ENCODE results near the gene ANKLE2. TPM values are rescaled to one million over a fixed set of nuclear protein-coding genes. Genes with fewer than 3 reads are reported as not detected.
A peak's percentile ranks its signal among the peaks of the same experiment; 100 is the strongest.

ANKLE2 gene
- polyA plus RNA-seq, 6 donors from 2014 or later = 17.4 to 41.3 (median 27.8) TPM

DNA sequence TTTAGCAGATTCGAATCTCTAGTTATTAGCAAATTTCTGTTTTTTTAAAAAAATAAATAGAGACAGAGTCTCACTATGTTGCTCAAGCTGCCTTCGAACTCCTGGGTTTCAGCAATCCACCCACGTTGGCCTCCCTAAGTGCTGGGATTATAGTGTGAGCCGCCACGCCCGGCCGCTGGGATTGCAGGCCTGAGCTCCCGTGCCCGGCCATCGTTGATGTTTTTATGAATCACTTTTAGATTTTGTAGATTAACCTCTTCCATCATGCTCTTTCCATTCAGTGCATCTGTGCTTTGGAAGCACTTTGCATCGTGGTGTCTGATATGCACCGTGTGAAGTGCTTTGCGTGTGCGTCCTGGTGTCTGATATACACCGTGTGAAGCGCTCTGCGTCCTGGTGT, 30.1 kb downstream of the ANKLE2 start:
- Mint-ChIP-seq H3K9me3 (peaks cover 0 to 1% (median 0%) of the 10 kb centered on the region in 7 donors), H3K4me1 (peaks cover 5 to 7% (median 5%) of the 10 kb centered on the region in 3 donors), H3K27me3 (no peaks in the 10 kb centered on the region), H3K36me3 (peaks cover 34 to 38% of the 10 kb centered on the region in 2 donors), H3K4me3 (no peak overlapping the region), H3K27ac (peak overlapping the region in 1 of 6 donors; percentile 41)
- DNase-seq (no peak), ATAC-seq (ENCODE audit: low read depth in 2 of 2) (no peak)

DNA sequence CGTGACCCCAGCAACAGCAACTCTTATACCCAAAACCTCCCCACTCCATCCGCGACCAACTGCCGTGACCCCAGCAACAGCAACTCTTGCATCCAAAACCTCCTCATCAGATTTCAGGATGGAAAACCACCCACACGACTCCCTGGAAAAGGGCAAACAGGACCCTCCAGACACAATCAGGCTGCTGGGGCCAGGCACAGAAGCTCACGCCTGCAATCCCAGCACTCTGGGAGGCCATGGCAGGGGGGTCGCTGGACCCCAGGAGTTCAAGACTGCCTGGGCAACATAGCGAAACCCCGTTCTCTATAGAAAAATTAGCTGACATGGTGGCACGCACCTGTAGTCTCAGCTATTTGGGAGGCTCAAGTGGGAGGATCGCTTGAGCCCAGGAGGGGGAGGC, 31.3 kb downstream of the ANKLE2 start:
- Mint-ChIP-seq H3K4me1 (peaks cover 5 to 7% (median 5%) of the 10 kb centered on the region in 3 donors), H3K4me3 (no peak overlapping the region), H3K27ac (peak overlapping the region in 3 of 6 donors; percentile 20 to 87 (median 76)), H3K27me3 (no peaks in the 10 kb centered on the region), H3K36me3 (peaks cover 38 to 50% of the 10 kb centered on the region in 2 donors), H3K9me3 (peaks cover 0 to 1% (median 0%) of the 10 kb centered on the region in 7 donors)
- ATAC-seq (ENCODE audit: low read depth in 2 of 2) = no peak
- DNase-seq = no peak

DNA sequence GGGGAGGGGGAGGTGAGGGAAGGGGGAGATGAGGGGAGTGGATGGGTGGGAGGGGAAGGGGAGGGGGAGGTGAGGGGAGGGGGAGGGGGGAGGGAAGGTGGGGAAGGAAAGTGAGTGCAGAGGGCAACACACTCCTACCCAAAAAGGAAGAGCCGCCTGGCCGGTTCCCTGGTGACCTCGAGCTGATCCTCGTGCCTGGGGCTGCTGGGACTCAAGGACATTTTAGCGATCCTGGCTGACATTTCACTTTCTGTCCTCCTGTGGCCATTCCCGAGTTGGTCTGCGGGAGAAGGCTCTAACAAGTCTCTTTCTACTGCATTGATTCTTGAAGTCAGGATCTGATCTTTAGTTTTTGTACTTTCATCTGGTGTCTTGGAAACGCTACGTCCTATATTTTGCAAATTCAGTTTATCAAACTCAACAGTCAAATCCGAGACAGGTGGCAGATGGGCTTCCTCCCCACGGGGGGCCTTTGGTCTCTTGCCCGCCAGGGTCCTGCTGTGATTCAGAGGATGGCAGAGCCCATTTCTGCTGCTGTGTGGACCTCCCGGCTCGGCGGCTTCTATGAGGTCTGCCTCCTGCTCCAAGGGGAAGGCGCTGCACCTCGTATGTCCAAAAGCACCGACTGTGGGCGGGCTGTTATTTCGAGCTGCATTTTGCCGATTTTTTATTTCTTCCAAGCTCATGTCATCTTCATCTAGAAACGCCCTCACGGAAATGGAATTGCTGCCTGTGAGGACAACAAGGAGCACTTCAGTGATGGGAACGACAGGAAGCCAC, 31.9 kb downstream of the ANKLE2 start:
- peaks cover 0 to 1% (median 0%) of the 10 kb centered on the region in 7 donors for H3K9me3 Mint-ChIP-seq
- peaks cover 5 to 7% (median 5%) of the 10 kb centered on the region in 3 donors for H3K4me1 Mint-ChIP-seq
- H3K27me3 Mint-ChIP-seq = no peaks in the 10 kb centered on the region
- DNase-seq (no peak), ATAC-seq (ENCODE audit: low read depth in 2 of 2) (no peak)
- H3K36me3 Mint-ChIP-seq = peaks cover 38 to 52% of the 10 kb centered on the region in 2 donors
- H3K27ac Mint-ChIP-seq = peak overlapping the region in 2 of 6 donors; percentile 38 to 76
- no peak overlapping the region for H3K4me3 Mint-ChIP-seq

DNA sequence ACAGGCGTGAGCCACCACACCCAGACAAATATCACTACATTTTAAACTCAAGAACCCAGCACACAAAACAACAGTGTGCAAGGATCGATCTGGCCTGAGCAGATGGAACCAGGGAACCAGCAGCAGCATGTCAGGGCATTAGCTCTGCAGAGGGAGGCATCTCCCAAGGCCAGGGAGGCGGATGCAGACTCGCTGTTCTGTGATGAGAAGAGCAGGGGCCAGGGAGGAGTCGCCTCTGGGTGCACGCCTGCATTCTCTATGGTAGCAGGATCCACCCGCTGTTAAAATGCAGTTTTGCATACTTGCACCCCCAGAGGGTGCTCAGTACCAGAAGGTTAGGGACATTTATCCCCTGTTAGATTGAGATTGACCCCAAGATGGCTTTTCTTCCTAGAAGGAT, 33.1 kb downstream of the ANKLE2 start:
- Mint-ChIP-seq H3K4me1 (peaks cover 5 to 7% (median 5%) of the 10 kb centered on the region in 3 donors), H3K4me3 (peak overlapping the region in 1 of 8 donors; percentile 15), H3K9me3 (peaks cover 0 to 1% (median 0%) of the 10 kb centered on the region in 7 donors), H3K36me3 (peaks cover 33 to 43% of the 10 kb centered on the region in 2 donors), H3K27ac (peak overlapping the region in 4 of 6 donors; percentile 44 to 74 (median 60)), H3K27me3 (no peaks in the 10 kb centered on the region)
- ATAC-seq (ENCODE audit: low read depth in 2 of 2) = no peak
- no peak for DNase-seq

DNA sequence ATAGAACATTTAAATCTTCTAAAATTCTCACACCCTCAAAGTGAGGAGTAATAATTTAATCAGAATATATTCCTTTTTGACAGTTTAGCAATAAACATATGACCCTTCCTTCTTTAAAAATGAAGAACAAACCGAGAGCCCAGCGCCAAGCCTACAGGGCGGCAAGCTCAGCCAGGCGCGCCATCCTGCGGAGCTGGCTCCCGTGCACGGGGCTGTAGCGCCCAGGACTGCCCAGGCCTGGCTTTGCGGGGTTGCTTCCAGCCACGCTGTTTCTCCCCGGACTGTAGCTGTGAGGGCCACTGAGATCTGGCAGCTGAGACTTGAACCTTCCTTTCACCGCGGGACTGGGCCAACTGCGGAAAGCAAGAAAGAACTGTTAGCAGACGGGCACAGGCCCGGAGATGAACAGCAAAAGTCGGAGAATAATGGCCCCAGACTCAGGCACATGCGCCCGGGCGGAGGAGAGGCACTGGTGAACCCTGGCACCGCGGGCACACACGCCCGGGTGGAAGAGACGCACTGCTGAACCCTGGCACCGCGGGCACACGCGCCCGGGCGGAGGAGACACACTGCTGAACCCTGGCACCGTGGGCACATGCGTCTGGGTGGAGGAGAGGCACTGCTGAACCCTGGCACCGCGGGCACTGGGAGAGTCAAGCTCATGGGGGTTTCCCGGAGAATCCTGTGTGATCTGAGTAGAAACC, 34.4 kb downstream of the ANKLE2 start:
- peaks cover 5 to 7% (median 5%) of the 10 kb centered on the region in 3 donors for H3K4me1 Mint-ChIP-seq
- no peaks in the 10 kb centered on the region for H3K27me3 Mint-ChIP-seq
- DNase-seq = no peak
- H3K27ac Mint-ChIP-seq = peak overlapping the region in 1 of 6 donors; percentile 75
- H3K4me3 Mint-ChIP-seq = no peak overlapping the region
- H3K36me3 Mint-ChIP-seq = peaks cover 20 to 31% of the 10 kb centered on the region in 2 donors
- ATAC-seq (ENCODE audit: low read depth in 2 of 2) = no peak
- H3K9me3 Mint-ChIP-seq = peaks cover 0 to under 1% (median 0%) of the 10 kb centered on the region in 7 donors

DNA sequence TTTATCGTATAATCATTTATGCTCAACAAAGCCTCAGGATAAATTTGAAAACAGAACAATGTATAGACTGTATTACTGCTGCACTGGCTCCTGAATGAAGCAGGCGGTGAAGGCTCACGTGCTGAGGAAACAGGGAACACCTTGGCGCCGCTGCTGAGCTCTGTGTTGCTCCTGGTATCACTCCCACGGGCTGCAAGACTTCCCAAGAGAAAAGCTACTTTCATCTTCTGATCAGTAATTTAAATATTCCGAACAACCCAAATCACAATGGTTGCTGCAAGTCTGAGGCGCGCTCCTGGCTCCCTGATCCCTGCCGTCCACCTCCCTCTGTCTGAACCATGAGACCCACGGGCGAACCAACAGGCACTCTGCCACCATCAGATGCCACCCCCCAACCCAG, 35.2 kb downstream of the ANKLE2 start:
- H3K4me3 Mint-ChIP-seq = no peak overlapping the region
- peak overlapping the region in 2 of 6 donors; percentile 34 to 67 for H3K27ac Mint-ChIP-seq
- ATAC-seq (ENCODE audit: low read depth in 2 of 2) (no peak), DNase-seq (no peak)
- H3K27me3 Mint-ChIP-seq = no peaks in the 10 kb centered on the region
- H3K4me1 Mint-ChIP-seq = peaks cover 5 to 7% (median 5%) of the 10 kb centered on the region in 3 donors
- H3K36me3 Mint-ChIP-seq = peaks cover 12 to 24% of the 10 kb centered on the region in 2 donors
- no peaks in the 10 kb centered on the region for H3K9me3 Mint-ChIP-seq

DNA sequence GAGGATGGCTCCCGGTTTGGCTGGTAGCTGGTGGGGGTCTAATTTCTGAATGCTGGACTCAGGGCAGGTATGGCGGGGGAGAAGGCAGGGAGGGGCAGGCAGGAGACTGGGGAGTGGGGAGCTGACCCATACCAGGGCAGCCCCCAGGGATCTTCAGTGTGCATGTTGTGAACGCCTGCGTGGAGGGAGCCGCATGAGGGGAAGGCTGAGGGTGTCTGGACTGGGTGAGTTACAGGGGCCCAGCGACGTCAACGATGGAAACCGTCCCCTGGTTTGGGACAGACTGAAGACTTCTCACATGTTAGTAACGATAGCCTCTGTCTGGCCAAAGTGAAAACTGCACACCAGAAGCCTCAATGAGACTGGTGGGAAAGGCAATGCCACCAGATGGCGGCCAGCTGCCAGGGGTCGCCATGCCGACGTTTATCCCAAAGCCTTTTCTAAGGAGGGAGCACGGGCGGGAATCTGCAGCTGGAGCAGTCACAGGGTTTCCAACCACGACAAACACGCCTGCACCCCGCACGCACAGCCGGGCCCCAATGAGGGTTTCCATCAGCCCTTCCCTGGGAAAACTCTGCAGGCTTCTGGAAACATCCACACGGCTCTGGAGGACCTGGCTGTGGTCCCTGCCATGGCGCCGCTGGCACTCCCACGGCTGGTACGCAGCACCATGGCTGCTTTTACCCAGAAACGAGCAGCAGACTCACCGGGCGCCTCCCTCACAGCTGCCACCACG, 37.0 kb downstream of the ANKLE2 start:
- Mint-ChIP-seq H3K4me1 (peaks cover 5% of the 10 kb centered on the region in 3 donors), H3K27me3 (no peaks in the 10 kb centered on the region), H3K36me3 (peaks cover 11 to 20% of the 10 kb centered on the region in 2 donors), H3K9me3 (no peaks in the 10 kb centered on the region), H3K4me3 (no peak overlapping the region), H3K27ac (peak overlapping the region in 1 of 6 donors; percentile 87)
- ATAC-seq (ENCODE audit: low read depth in 2 of 2) (no peak), DNase-seq (no peak)

DNA sequence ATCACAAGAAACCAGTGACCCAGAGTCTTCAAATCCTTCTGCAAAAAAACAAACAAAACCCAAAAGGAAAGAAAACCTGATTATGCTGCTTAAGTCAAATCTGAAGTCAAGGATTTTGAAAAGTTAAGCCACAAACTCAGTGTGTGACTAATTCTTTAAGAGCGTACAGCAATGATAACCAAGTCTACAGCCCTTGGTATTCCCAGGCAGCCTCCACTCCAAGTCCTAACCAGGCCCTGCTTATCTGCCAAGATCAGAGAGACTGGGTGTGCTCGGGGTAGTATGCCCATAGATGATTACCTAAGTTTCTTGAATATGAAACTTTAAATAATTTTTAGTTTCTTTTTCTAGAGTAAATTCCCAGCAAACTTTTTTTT, 37.9 kb downstream of the ANKLE2 start:
- Mint-ChIP-seq H3K4me1 (peaks cover under 1% of the 10 kb centered on the region in 3 donors), H3K9me3 (no peaks in the 10 kb centered on the region), H3K27me3 (no peaks in the 10 kb centered on the region), H3K36me3 (peaks cover 11 to 20% of the 10 kb centered on the region in 2 donors), H3K27ac (no peak overlapping the region), H3K4me3 (no peak overlapping the region)
- ATAC-seq (ENCODE audit: low read depth in 2 of 2) = no peak
- DNase-seq = no peak

DNA sequence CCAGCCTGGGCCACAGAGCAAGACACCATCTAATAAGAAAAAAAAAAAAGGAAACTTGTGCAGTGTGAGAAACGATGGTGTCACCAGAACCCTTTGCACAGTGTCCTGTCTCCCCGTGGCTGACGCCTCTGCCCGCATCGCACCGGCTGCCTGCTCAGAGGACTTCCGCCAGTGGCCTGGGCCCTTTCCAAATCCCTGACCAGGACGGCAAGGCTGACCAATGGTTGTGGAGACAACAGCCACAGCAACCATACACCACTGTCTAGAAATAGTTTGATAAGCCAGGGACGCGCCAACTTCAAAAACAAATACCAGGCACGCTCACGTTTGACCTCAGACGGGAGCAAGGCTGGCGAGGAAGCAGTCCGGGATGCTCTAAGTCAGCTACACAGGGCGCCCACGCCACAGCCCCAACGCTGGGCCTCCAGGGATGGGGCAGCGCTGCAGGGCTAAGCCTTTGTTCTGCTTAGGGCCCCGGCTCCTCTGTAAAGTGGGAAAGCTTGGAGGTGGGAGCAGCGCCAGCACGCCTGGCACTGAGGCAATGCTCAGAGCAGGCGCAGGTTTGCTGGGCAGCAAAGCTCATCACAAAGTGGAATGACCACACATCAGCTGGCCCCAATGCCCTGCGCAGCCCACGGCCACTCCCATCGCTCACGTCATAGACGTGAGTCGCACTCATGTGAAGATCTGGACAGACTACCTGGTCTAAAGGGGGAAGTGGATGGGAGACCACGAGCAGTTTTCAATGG, 38.4 kb downstream of the ANKLE2 start:
- peaks cover 11 to 20% of the 10 kb centered on the region in 2 donors for H3K36me3 Mint-ChIP-seq

DNA sequence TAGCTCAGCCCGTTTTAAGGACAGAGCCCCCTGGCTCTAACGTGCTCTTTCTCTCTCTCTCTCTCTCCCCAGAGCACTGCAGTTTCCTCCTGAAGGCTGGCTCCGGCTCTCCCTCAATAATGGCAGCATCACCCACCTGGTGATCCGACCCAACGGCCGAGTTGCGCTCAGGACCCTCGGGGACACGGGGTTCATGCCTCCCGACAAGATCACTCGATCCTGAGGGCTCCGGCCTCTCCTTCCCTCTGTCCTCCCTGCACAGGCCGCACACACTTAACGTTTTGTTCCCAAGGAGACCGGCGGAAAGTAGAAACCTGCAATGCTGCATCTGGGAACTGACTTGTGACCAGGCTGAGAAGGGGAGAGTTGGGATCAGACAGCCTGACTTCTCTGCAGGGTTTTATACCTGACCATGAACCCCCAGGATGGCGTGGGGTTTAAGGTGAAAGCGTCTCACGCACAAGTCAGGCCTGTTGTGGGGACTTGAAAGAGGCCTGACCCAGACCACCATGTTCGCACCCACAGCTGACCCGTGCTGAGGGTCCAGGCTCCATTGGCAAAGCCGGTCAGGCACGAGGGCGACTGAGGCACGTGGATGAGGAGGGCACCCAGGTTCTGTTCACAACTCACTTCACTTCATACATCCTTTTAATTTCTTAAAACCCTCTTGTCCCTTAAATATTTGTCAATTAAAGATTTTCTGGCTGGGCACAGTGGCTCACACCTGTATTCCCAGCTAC, 40.9 kb downstream of the ANKLE2 start:
- ATAC-seq (ENCODE audit: low read depth in 2 of 2) (no peak), DNase-seq (no peak)
- Mint-ChIP-seq H3K27me3 (no peaks in the 10 kb centered on the region), H3K36me3 (peaks cover 0 to 5% of the 10 kb centered on the region in 2 donors), H3K9me3 (no peaks in the 10 kb centered on the region), H3K27ac (peak overlapping the region in 2 of 6 donors; percentile 64 to 74), H3K4me1 (no peaks in the 10 kb centered on the region), H3K4me3 (no peak overlapping the region)

More for the DNA sequence above, 38.4 kb downstream of the ANKLE2 start:
- ATAC-seq (ENCODE audit: low read depth in 2 of 2) (no peak), DNase-seq (no peak)
- Mint-ChIP-seq H3K27ac (peak overlapping the region in 1 of 6 donors; percentile 32), H3K27me3 (no peaks in the 10 kb centered on the region), H3K4me1 (no peaks in the 10 kb centered on the region), H3K9me3 (no peaks in the 10 kb centered on the region), H3K4me3 (no peak overlapping the region)

DNA sequence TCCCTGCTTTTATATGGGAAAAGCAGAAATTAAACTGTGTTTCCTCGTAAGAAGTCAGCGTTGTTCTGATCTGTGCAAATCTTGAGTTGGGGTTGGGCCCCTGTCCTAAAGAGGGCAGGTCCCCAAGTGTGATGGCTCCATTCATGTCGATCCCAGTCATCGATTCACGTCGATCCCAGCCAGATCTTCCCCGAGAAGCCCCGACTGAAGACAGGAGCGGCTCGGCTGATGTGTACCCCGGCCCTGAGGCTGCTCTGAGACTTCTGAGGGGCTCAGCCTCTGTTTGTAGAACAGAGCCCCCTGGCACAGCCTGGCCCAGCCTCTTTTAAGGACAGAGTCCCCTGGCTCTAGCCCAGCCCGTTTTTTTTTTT, 41.7 kb downstream of the ANKLE2 start:
- H3K4me1 Mint-ChIP-seq = no peaks in the 10 kb centered on the region
- ATAC-seq (ENCODE audit: low read depth in 2 of 2) (no peak), DNase-seq (no peak)
- H3K9me3 Mint-ChIP-seq = no peaks in the 10 kb centered on the region
- H3K36me3 Mint-ChIP-seq = no peaks in the 10 kb centered on the region
- peak overlapping the region in 2 of 6 donors; percentile 78 to 87 for H3K27ac Mint-ChIP-seq
- no peak overlapping the region for H3K4me3 Mint-ChIP-seq
- no peaks in the 10 kb centered on the region for H3K27me3 Mint-ChIP-seq

Measured in naive B cell (primary cell).